ENCODE measurements around the gene ACOT11.
A peak's percentile ranks its signal among the peaks of the same experiment; 100 is the strongest.

Gene ACOT11

DNA sequence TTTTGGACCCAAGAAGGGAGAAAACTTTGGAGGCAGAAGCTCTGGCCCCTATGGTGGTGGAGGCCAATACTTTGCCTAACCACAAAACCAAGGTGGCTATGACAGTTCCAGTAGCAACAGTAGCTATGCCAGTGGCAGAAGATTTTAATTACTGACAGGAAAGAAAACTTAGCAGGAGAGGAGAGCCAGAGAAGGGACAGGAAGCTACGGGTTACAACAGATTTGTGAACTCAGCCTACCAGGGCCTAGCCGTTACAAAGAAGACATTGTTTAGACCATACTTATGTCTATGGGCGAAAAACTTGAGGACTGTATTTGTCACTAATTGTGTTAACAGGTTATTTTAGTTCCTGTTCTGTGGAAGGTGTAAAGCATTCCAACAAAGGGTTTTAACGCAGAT, 10.4 kb upstream of the ACOT11 start:
- DNase-seq (ENCODE audit: low read depth in 2 of 2), result no peak

DNA sequence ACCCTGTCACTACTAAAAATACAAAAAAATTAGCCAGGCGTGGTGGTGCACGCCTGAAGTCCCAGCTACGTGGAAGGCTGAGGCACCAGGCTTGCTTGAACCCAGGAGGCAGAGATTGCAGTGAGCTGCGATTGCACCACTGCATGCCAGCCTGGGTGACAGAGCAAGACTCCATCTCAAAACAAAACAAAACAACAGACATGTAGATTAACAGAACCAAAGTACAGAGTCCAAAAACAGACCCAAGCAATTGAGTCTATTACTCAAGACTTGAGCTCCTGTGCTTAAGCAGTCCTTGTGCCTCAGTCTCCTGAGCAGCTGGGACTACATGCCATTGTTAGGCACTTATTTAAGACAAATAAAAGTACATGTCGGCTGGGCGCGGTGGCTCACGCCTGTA, 9.5 kb upstream of the ACOT11 start:
- DNase-seq (ENCODE audit: low read depth in 2 of 2), result no peak

DNA sequence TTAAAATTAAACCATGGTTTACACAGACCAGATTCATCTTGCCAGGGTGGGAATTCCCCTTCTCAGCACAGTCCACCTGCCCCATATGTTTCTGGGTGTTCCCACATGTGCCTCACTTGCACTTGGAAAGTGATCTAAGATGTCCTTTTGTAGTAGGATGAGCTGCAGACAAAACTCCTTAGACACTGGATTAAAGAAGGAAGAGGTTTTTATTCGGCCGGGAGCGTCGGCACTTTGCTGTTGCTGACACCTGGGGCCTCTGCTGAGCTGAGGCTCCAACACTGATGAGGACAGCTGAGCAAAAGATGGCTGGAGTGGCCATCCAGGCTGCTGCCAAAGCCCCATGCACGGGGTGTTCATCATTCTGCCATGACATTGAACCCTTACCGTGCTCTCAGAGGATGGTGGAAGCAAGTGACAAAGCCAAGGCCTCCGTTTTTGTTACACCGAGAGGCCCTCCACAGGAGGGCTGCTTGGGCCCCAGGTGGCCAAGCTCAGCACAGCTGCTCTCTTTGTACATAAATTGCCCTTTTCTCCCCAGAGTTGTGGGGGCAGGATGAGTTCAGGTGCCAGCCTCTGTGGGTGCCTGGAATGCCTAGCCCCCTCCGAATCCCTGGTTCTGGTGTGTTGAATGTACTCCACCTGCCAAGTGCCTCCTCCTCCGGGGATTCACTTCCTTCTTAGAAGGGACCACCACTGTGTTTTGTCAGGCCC, 7.3 kb upstream of the ACOT11 start:
- no peak for DNase-seq (ENCODE audit: low read depth in 2 of 2)

DNA sequence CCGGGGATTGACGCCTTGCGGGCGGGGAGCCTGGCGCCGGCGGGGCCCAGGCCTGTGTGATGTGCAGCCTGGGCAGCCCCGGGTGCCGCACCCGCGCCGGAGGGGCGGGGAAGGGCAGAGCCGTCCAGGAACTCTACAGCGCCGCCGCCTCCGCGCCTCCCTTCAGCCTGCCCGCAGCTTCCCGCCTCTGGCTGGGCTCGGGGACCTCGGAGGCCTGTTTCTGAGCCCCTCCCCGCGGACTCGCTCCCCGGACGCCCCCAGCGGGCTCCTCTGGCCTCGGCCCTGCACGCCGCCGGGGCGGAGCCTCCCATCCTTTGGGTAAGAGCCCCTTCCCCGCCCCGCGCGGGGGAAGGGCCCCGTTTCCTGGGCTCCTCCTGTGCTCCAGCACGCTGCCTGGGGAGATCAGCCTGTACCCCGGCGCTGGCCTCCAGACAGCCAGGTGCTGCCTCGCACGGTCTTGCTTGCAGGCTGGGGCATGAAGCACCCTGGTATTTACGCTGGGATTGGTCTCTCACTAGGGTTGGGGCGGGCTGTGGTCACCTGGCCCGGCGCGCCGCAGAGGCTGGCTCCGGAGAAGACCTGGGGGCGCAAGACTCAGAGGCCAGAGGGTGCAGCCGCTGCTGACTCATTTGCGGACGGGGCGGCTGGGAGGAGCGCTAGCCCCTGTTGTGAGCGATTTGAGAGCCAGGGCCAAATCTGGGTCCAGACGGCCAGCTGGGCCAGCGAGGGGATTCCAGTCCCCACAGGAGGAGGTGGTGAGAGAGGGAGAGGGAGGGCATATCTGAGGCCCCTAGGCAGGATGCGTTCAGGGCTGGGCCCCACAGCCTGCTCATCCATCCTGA, 5.7 kb upstream of the ACOT11 start:
- DNase-seq (ENCODE audit: low read depth in 2 of 2), result peak; percentile 43 to 48

DNA sequence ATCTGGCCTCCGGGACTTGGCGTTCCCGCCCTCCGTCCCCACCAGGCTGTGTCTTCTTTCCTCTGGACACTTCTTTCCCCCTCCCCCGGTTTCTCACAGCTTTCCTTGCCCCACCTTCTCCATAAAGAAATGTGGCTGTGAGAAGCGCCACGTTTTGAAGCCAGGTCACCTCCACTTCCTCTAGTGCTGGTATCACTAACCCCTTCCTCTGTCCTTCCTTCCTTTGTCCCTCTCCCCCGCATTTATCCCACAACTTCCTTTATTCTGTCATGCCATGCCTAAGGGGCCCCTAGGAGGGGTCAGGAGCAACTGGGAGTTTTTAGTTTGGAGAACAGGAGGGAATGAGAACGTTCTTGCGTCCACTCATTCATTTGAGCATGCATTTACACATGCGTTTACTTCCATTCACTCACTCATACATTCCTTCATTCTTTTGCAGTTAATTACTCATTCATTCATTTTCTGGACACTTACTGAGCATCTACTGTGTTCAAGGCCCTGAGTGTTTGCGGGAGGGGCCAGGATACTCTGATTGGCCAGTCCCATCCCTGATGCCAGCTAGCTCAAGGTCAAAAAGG, 5.0 kb upstream of the ACOT11 start:
- DNase-seq (ENCODE audit: low read depth in 2 of 2), result no peak

DNA sequence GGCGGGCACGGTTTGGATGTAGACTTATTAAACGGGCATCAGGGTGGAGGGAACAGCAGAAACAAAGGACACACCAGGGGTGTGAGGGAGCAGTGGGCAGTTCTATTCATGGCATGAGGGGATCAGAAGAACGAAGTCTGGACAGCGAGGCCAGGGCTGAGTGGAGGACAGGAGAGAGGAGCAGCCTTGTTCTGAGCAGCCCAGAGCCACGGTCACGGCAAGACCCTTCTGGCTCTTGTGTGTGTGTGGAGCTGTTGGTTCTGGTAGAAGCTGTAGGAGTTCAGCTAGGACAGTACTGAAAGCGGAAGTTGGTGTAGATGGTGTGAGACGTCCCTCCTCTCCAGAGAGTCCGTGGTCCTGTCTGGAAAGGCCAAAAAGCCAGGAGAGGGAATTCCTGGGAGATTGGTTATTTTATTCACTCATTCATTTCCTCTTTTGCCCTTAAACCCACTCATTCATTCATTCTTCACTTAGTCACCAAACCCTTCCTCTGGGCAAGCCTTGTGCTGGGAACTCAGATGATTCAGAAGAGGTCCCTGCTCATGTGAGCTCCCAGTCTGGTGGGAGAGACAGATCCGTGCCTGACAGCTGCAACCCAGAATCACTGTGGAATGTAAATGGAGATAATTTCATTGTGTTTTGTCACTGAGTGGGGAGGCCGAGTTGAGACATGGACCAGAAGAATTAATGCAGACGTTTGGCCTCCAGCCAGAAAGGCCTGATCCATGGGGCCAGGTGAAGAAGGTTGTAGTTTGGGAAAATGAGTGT, 4.1 kb upstream of the ACOT11 start:
- DNase-seq (ENCODE audit: low read depth in 2 of 2), result no peak

DNA sequence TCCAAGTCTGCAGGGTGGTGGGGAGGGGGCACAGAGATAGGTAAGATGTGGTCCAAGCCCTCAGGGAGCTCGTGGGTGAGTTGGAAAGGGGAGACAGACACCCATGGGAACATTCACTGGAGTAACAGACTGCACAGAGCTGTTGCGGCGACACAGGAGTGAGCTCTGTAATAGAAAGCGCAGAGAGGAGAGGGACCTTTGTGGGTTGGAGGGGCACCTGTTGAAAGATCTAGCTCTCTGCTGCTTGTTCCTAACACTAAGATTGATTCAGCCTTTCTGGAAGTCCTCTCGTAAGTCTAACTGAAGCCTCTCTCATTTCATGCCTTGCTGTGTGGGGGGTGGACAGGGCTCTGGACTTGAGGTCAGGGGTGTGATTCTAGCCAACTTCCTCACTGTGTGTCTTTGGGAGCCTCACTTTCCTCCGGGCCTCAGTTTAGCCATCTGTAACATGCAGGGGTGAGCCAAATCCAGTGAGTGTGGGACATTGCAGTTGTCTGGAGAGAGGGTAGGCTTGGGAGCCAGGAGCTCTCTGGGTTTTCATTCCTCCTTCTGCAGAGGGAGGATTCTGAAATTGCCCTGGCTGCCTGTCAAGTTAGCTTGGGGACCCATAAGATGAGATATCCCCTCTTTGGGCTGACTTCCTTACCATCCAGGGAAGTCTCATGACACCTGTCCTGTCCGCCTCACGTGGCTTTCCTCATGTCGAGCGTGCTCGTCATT, 2.0 kb upstream of the ACOT11 start:
- DNase-seq (ENCODE audit: low read depth in 2 of 2), result no peak

DNA sequence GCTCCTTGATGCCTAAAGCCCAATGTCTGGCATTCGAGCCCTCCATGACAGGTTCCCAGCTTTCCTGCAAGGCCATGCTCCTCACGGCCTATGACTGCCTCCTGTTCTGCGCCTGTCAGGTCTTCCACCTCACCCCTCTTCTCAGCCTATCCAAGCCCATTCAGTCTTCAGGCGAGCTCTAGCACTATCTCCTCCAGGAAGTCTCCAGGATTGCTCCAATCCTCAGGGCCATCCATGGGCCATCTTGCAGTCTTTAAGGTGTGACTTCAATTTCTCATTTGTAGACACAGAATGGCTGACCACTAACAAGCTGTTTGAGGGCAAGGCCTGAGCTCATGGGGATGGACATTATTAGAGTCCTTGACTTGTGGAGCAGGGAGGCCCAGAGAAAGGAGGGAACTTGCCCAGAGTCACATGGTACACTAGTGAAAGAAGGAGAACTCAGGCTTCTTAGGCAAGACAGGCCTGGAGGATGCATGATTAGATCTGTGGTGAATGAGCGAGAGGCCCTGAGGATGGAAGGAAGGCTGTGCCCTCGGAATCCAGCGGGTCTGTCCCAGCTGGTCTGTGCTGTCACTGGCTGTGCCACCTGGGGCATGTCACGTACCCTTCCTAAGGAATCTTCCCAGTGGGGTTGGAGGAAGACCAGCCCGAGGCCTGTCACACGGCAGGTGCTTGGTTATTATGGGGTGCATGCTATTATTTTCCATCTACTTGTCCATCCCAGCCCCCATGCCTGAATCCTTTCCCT, 1.2 kb upstream of the ACOT11 start:
- no peak for DNase-seq (ENCODE audit: low read depth in 2 of 2)

DNA sequence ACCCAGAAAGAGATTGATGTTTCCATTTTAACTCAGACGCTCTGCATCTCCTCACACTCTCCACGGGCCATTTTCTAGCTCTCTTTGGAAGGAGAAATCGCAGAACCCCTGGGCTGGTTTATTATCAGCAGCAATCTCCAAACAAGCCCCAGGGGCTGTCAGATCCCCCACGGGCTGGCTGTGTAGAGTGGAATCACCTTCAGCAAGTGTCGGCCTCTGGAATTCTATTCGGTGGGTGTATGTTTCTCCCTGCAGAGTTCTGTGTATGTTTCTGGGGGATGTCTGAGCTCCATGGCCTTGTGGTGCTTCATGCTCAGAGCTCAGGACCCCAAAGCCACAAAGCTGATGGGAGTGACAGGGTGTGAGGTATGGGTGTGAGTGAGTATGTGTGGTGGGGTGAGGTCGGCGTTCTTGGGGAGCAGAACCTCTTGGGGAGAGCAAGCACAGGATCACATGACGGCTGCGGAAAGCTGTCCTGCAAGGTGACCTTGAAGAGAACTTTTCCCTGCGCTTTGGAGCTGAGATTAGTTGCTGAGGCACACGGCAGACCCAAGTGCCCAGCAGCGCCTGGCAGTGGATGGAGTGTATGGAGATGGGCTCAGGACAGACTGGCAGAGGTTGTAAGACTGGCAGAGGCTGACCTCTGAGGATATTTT, 489 bp downstream of the ACOT11 start:
- DNase-seq (ENCODE audit: low read depth in 2 of 2), result no peak

DNA sequence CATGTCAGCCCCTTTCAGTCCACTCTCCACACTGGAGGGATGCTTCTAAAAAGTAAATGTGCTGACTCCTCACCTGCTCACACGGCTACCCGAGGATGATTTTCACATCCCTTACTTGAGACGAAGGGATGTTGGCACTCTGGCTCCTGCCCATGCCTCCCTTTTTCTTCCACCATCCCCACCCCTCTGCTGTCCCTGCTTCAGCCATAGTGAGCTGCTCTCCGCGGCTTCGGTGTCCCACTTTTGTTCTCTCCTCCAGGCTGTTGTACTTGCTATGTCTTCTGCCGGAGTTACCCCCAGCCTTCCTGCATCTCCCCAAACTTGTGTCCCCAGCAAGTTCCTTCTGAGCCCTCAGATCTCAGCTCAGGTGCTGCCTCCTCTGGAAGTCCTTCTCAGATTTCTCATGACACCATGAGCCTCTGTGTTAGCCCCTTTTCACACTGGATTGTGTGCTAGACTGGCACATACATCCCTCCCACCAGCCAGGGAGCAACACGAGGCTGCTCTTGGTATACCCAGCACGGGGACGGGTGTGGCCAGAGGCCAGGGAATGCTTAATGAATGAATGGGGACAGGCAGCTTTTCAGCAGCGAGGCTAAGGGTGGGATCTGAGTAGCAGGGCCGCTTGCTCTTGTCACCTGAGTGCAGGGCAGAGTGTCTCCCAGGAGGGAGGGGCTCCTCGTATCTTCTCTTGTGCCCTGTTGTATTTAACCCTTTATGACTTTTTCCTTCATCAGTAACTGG, 1.3 kb downstream of the ACOT11 start:
- no peak for DNase-seq (ENCODE audit: low read depth in 2 of 2)

DNA sequence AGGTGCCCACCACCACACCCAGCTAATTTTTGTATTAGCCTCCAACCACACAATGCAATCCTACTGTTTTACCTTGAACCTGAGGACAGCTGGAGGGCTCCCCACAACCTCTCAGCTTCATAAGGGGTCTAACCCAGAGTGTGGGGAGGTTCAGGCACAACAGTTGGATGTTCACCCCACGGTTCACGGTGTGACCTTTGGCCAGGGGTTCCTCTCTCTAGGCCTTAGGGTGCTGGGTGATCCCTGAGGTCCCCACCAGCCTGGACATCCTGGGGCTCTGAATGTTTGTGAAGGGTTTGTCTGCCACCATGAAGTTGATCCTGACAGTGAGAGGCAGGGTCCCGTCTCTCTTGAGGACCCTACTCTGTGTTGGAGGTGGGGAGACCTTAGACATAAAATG, 3.9 kb downstream of the ACOT11 start:
- DNase-seq (ENCODE audit: low read depth in 2 of 2), result no peak

DNA sequence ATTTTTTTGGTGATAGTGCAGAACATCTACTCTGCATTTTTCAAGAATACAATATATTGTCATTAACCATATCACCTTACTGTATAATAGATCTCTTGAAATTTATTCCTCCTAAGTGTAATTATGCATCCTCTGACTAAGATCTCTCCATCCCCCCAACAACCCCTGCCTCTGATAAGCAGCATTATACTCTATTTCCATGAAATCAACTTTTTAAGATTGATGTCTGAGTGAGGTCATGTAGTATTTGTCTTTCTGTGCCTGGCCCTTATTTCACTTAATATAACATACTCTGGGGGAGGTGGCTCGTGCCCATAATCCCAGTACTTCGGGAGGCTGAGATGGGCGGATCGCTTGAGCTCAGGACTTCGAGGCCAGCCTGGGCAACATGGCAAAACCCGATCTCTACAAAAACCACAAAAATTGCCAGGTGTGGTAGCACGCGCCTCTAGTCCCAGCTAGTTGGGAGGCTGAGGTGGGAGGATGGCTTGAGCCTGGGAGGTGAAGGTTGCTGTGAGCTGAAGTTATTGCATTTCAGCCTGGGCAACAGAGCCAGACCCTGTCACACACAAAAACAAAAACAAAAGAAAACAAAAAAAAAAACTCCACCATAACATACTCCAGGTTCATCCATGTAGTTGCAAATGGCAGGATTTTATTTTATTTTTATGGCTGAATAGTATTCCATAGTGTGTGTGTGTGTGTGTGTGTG, 5.7 kb downstream of the ACOT11 start:
- no peak for DNase-seq (ENCODE audit: low read depth in 2 of 2)

DNA sequence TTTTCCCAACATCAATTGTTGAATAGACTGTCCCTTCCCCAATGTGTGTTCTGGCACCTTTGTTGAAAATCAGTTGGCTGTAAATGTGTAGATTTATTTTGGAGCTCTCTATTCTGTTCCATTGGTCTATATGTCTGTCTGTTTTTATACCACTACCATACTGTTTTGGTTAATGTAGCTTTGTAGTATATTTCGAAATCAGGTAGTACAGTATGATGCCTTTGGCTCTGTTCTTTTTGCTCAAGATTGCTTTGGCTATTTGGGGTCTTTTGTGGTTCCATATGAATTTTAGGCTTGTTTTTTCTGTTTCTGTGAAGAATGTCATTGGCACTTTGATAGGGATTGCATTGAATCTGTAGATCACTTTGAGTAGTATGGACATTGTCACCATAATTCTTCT, 8.1 kb downstream of the ACOT11 start:
- DNase-seq (ENCODE audit: low read depth in 2 of 2), result no peak

DNA sequence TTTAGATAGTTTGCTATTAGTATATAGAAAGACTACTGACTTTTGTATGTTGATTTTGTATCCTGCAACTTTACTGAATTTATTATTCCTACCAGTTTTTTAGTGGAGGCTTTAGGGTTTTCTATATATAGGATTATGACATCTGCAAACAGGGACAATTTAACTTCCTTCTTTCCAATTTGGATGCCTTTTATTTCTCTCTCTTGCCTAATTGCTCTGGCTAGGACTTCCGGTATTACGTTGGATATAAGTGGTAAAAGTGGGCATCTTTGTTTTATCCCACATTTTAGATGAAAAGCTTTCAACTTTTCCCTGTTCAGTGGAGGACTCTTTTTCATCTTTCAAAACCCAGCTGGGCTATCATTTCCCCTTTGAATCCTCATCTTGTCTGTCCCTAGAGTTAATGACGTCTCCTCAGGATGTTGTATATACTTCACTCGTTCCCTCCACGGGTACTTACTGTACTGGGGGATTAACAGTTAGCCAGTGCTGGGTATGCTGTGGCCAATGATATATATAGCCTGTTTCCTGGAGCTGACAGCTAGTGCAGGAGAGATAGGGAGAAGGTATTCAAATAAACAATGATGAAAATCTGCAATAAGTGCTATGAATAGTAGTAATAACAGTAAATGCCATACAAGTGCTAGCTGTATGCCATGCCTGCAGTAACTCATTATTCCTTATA, 9.8 kb downstream of the ACOT11 start:
- DNase-seq (ENCODE audit: low read depth in 2 of 2), result no peak

DNA sequence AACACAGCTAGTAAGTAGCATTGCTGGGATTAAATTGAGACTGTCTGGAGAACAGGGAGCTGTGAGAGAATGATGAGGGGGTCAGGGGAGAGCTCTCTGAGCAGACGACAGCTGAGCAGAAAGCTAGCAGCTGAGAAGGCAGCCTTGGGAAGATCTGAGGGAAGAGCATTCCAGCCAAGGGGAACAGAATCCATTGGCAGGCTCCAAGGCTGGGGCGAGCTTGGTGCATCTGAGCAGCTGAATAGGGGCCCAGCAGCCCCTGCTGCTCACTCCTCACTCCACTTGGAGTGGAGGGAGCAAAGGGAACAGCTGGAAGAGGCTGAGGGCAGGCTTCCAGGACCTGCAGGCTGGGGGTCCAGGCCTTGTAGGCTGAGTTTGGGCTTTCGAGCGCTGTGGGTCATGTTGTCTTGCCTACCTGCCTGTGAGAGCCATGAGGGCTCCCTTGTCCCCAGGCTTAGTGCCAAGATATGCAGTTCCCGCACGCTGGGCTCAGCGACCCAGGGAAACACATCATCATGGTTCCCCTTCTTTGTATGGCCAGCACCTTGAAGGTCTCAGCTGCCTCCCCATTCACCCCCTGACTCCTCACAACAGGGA, 10.5 kb downstream of the ACOT11 start:
- no peak for DNase-seq (ENCODE audit: low read depth in 2 of 2)

DNA sequence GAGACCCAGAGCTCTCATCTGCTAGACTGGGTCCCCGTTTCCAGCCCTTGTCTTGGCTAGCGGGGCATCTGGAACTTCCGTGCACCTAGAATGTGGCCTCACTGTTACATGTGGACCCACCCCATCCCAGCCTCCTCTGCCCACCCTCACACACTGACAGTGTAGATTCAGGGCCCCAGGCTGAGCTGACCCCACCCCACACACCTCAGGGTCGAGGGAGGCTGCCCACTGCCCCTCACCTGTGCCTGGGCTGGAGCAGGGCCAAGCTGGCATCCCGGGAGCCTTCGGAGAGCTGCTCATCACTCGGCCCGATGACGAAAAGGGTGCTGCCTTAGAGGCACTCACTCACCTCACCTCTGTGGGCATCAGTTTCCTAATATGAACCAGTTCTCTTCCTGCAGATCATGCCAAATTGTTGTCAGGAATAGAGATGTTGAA, 11.1 kb downstream of the ACOT11 start:
- DNase-seq (ENCODE audit: low read depth in 2 of 2), result no peak

DNA sequence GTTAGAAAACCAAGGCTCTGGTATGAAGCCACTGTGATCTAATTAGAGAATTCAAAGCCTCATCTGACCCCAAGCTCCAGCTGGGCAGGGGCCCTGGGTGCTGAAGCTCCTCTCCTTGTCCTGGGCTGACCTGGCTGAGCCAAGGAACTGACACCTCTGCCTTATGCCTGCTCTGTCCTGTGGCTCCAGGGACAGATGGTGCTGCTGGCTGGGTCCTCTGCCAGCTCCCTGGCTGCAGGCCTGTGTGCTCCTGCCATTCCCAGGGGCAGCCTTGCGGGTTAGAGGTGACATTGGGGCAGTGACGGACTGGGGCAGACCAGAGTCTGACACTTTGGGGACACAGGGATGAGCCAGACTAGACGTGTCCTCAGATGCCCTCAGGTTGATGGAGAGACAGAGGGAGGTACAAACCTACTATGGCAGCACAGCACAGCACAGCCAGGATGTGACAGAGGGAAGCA, 11.8 kb downstream of the ACOT11 start:
- no peak for DNase-seq (ENCODE audit: low read depth in 2 of 2)
